GM19328 (cell line): Measurements from ENCODE around the gene AKAP13.

Experiments used
- ATAC-seq: cut with Tn5 transposase; IDR thresholded peaks from one replicate; pipeline ENCODE4 v1.9.1; 2021; ENCODE audit warnings: mild to moderate bottlenecking, moderate library complexity; ENCODE audit not compliant: unreplicated experiment

Gene AKAP13

GRCh38 chr15:85757939-85758654 lies 377.7 kb downstream of the AKAP13 start:
- no peak for ATAC-seq

GRCh38 chr15:85758655-85758978 lies 378.2 kb downstream of the AKAP13 start:
- no peak for ATAC-seq

- ATAC-seq = no peak
Observed at GRCh38 chr15:85759376-85759775, 379.0 kb downstream of the AKAP13 start.

- no peak for ATAC-seq
Observed at GRCh38 chr15:85760049-85760448, 379.6 kb downstream of the AKAP13 start.

GRCh38 chr15:85760531-85761371 lies 380.3 kb downstream of the AKAP13 start:
- no peak for ATAC-seq

GRCh38 chr15:85761635-85762034 lies 381.2 kb downstream of the AKAP13 start:
- ATAC-seq = no peak

GRCh38 chr15:85762039-85762755 lies 381.8 kb downstream of the AKAP13 start:
- no peak for ATAC-seq

GRCh38 chr15:85762756-85763127 lies 382.3 kb downstream of the AKAP13 start:
- no peak for ATAC-seq

- ATAC-seq = no peak
Observed at GRCh38 chr15:85763157-85763556, 382.8 kb downstream of the AKAP13 start.

- no peak for ATAC-seq
Observed at GRCh38 chr15:85763673-85764633, 383.6 kb downstream of the AKAP13 start.

GRCh38 chr15:85764649-85765277 lies 384.4 kb downstream of the AKAP13 start:
- ATAC-seq = no peak

GRCh38 chr15:85766001-85766831 lies 385.8 kb downstream of the AKAP13 start:
- ATAC-seq = no peak

- no peak for ATAC-seq
Observed at GRCh38 chr15:85767785-85768529, 387.6 kb downstream of the AKAP13 start.

- no peak for ATAC-seq
Observed at GRCh38 chr15:85768595-85769168, 388.3 kb downstream of the AKAP13 start.

GRCh38 chr15:85769182-85769900 lies 388.9 kb downstream of the AKAP13 start:
- ATAC-seq = no peak

- ATAC-seq = no peak
Observed at GRCh38 chr15:85770096-85771041, 390.0 kb downstream of the AKAP13 start.
